NCI-H524 (cell line): ENCODE data around the gene CAPN12.

ENCODE experiments used
- DNase-seq, 2 experiments: peaks; one replicate each; lab custom pipeline; 2025; lab: John Stamatoyannopoulos, UW

Gene CAPN12

DNA sequence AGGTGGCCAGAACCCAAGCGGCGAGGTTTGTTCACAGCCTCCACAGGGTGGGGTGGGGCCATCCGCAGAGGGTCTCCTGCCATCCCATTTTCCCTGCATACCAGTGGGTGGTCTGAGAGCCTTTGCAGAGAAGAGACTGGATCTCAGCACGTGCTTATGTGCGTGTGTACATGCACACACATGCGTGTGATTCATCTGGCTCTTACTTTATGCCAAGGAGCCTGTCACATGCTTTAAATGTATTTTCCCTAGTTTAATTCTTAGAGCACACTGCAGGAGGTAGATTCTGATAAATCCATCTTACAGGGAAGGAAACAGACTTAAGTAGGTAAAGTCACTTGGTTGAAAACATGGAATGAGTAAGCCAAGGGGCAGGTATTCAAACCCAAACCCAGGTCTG, 47.1 kb downstream of the CAPN12 start:
- no peak for DNase-seq

- DNase-seq, result no peak
Observed at GRCh38 chr19:38696729-38697055, 47.6 kb downstream of the CAPN12 start.

DNA sequence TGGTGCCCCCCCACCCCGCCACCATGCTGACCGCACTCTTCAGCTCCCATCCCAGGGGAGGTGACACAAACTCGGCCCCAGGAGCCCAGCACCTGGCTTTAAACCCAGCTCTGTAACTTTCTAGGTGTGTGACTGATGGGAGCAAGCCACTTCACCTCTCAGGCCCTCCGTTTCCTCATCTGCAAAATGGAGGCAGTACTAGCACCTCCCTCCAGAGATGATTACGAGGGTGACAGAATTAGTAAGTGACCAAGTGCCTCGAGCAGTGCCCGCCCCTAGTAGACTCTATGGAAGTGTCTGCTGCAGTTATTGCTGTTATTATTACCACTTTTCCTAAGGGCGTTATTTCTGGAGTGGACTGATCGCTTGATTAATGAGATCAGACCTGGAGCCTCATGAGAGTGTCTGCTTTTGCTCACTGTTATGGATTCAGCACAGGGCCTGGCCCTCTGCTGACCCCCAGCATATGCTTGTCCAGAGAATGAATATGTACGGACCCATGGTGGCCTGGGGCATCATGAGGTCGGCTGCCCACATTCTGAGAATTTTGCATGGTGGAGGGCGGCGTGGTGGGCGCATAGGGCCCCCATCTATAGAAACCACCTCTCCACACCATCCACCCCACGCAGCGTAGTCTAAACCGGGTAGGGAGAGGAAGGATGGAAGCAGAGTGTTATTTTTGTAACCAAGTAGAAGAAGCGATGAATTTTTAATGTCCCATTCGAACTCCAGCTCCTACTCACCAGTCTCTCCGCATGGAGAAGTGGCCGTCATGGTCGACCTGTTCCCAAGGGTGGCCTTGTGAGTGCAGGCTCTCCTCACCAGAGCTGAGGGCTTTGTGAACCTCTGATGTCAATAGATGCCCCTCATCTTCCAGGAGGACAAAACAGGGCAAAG, 48.2 kb downstream of the CAPN12 start:
- DNase-seq, result no peak

GRCh38 chr19:38695317-38695683, 49.0 kb downstream of the CAPN12 start:
- no peak for DNase-seq

DNA sequence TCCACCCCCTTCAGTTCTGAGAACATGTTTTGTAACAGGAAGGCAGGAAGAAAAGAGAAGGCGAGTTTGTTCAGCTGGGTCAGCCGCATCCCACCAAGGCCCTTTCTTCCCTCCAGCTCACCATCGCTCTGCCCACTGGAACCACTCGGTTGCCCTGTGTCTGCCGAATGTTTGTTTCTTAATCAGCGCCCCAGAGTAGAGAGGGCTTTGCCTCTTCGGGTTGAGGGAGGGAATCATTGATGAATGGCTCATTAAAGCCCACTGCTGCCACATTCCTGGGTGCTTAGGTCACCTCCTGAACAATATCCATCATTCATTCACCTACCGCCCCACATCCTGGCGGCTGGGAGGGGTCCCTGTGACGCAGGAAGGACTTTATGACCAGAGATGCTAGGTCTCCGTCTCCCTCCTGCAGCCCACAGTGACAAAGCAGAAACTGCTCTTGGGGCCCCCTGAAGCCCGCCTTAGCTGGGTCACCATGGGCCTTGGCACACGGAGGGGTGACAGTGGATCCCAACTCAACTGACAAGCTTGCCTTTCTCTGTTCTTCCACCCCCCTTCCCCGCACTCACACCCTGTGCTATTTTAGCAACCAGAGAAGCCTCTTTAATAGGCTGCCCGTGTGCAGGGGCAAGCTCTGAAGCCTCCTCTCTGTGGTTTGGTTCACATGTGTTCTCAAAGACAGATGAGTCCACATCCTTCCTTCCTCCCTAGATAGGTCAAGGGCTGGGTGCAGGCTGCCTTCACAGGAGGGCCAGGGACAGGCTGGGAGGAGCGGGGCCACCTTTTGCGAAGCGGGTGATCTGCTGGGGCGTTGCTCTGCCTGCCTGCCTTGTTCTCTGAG, 50.7 kb downstream of the CAPN12 start:
- no peak for DNase-seq

- no peak for DNase-seq
Observed at GRCh38 chr19:38692458-38693379, 51.6 kb downstream of the CAPN12 start.

GRCh38 chr19:38691938-38692457, 52.3 kb downstream of the CAPN12 start:
- DNase-seq, result no peak

DNA sequence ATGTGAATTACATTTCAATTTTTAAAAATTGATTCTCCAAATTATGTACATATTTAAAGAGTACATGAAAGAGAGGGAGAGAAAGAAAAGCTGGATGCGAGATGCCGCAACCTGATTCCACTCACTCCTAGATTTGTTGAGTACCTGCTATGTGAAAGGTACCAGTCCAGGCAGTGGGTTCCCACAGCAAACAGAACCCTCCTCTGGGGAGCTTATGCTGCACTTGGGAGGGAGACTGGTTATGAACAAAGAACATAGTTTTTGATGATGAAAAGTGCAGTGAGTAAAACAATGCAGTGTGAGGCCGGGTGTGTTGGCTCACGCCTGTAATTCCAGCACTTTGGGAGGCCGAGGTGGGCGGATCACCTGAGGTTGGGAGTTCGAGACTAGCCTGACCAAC, 53.4 kb downstream of the CAPN12 start:
- DNase-seq, result no peak

DNA sequence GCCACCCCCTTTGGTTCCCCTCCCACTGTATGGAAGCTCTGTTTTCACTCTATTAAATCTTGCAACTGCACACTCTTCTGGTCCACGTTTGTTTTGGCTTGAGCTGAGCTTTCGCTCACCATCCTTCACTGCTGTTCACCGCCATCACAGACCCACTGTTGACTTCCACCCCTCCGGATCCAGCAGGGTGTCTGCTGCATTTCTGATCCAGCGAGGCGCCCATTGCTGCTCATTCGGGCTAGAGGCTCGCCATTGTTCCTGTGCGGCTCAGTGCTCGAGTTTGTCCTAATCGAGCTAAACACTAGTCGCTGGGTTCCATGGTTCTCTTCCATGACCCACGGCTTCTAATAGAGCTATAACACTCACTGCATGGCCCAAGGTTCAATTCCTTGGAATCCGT, 54.1 kb downstream of the CAPN12 start:
- no peak for DNase-seq

DNA sequence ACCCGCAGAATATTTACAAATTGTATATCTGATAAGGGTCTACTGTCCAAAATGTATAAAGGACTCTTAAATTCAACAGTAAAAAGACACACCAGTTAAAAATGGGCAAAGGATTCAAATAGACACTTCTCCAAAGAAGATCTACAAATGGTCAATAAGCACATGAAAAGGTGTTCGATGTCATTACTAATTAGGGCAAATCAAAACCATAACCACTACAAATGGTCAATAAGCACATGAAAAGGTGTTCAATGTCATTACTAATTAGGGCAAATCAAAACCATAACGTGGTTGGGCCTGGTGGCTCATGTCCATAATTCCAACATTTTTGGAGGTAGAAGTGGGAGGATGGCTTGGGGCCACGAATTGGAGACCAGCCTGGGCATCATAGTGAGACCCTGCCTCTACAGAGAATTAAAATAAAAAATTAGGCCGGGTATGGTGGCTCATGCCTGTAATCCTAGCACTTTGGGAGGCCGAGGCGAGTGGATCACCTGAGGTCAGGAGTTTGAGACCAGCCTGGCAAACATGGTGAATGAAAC, 56.4 kb downstream of the CAPN12 start:
- DNase-seq, result no peak

DNA sequence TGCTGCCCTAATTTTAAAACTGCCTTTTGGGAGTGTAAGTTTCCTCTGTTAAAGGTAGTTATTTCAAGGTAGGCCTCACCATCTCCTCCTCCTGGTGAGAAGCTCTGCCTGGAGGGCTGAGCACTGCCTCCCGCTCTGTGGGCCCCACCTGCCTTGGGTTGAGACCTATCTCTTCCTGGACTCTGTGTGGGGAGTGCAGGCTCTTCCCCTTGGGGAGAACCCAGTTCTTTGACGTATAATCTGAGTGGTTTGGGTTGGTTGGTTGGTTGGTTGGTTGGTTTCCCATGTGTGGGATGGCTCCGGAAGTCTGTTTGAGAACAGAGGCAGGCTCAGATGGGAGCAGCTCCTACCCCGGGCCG, 57.8 kb downstream of the CAPN12 start:
- no peak for DNase-seq

- DNase-seq, result peak; percentile 3 to 68
Observed at GRCh38 chr19:38685666-38686529, 58.4 kb downstream of the CAPN12 start.

- DNase-seq, result no peak
Observed at GRCh38 chr19:38684862-38685665, 59.2 kb downstream of the CAPN12 start.

DNA sequence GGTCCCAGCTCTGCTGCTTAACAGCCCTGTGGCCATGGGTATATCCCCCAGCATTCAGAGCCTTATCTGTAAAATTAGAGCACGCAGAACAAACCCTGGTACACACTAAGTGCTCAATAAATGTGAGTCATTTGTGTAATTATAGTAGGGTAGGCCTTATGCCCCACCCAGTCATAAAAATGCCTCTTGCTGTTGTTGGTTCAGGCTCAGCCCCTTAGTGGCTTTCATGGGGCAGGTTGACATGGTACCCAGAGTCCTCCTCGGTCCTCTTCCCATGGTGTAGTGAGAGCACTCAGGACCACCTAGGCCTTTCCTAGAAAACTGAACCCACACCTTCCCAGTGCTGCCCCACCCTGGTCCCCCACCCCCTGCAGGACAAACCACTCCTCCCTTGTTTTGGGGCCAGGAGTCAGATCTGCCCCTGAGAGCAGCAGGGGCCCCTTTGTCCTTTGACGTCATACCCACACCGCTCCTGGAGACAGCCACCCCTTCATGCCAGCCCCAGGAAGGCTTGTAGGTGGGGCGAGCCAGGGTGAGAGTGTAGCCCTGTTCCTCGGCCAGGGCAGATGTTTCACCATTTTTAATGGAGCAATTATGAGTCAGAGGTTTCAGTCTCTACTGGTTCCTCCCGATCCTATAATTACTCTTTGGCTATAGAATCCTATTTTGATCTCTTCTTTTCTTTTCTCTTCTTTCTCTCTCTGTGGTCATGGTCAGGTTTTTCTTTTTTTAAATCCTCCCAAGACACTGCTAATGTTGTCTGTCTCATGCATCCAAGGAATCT, 60.0 kb downstream of the CAPN12 start:
- DNase-seq, result no peak

DNA sequence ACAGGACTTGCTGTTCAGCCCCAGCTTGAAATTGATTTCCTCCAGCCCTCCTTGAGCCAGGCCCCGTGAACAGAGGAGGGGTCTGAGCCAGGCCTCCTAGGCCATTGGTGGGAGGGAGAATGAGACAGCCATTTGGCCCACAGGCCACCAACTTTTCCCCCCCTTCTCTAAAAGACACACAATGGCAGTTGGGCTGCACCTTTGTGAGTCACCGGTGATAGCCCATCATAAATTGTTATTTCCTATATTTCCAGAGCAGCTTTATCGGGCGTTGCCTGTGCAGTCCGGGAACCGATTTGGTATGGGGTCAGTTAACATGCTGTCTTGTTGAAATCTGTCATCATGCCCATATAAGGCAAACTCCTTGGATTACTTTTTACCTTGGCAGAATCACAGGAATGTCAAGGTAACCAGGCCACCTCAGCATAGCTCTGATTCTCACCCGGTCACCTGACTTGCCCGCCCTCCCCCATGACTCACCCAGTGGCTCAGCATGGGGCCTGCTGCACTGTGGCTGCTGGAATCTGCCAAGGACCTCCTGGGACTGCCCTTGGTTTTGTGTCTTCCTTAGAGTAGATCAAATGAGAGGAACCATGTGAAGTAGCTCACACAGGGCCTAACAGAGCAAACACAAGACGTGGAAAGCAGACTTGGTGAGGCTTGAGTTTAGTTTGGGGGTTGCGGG, 60.7 kb downstream of the CAPN12 start:
- no peak for DNase-seq

DNA sequence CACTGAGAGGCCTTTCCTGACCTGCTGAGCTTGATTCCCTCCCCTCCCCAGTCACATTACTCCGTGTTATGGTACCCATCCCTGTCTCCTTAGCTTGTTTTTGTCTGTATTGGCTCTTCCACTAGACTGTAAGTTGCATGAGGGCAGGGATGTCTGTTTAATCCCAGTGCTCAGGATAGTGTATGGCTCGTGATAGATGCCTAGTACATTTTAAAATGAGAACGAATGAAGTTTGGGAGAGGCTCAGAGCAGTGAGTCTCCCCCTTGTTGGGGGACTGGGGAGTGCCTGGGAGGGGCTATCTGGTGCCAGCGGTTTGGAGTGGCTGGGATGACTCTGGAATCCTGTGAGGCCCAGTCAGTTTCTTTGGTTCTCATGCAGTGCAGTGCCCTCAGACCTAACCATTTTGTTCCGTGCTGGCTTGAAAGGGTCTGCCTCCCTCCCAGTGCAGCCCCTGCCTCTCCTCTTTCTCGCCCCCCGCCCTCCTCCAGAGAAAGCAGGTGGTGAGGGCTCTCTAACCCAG, 61.3 kb downstream of the CAPN12 start:
- no peak for DNase-seq

DNA sequence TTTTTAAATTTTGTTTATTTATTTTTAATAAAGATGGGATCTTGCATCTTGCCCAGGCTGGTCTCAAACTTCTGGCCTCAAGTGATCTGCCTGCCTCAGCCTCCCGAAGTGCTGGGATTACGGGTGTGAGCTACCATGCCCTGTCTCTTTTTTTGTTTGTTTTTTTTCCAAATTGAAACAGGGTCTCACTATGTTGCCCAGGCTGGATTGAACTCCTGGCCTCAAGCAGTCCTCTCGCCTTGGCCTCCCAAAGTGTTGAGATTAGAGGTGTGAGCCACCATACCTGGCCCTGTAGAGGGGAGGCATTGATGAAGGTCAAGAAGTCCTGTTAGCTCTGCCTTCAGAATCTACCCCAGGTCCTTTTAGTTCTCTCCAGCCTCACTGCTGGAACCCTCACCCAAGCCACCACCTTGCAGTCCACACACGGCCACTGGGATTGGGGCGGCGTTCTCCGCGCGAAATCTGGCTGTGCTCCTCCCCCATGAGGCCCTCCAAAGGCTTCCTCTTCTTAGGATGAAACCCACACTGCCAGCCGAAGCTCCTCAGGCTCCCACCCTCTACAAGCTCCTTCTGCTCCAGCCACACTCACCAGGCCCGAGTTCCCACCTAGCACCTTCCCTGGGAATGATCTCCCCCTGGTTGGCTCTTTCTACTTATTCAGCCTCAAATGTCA, 61.9 kb downstream of the CAPN12 start:
- DNase-seq, result no peak
